MM.1S (cell line): Measurements from ENCODE around the gene LARGE2.

ENCODE experiments used
- DNase-seq: peaks from one replicate; pipeline ENCODE4 v3.0.0-alpha.2; 2015
- H2AFZ ChIP-seq: fragments of 300-600 bp; sonication (generic); 2 replicates; pipeline ENCODE4 v1.6.0; 2016; ENCODE audit warnings: antibody characterized with exemption, low read length
- H3F3A ChIP-seq: fragments of 300-600 bp; sonication (generic); 2 replicates; pipeline ENCODE4 v1.6.1; 2016; ENCODE audit warnings: mild to moderate bottlenecking, antibody characterized with exemption, low read length, moderate library complexity, mixed read lengths; ENCODE audit not compliant: insufficient read depth
- H3K27ac ChIP-seq: fragments of 300-600 bp; sonication (generic); 2 replicates; pipeline ENCODE4 v1.5.1; 2016; ENCODE audit warnings: mild to moderate bottlenecking, low read length
- H3K27me3 ChIP-seq: fragments of 300-600 bp; sonication (generic); replicated peaks from 2 replicates; pipeline ENCODE4 v1.6.0; 2016; ENCODE audit warnings: low read length; ENCODE audit not compliant: insufficient read depth
- H3K36me3 ChIP-seq: fragments of 300-600 bp; sonication (generic); replicated peaks from 2 replicates; pipeline ENCODE4 v1.6.1; 2016; ENCODE audit warnings: mild to moderate bottlenecking, low read length, mixed read lengths; ENCODE audit not compliant: insufficient read depth
- H3K4me1 ChIP-seq: fragments of 300-600 bp; sonication (generic); 2 replicates; pipeline ENCODE4 v1.6.1; 2016; ENCODE audit warnings: low read length, mixed read lengths
- H3K4me2 ChIP-seq: fragments of 300-600 bp; sonication (generic); 2 replicates; pipeline ENCODE4 v1.6.0; 2016; ENCODE audit warnings: low read depth, low read length
- H3K4me3 ChIP-seq: fragments of 300-600 bp; sonication (generic); 2 replicates; pipeline ENCODE4 v1.5.1; 2016; ENCODE audit warnings: low read length, mixed read lengths
- H3K79me2 ChIP-seq: fragments of 300-600 bp; sonication (generic); 2 replicates; pipeline ENCODE4 v1.6.1; 2016; ENCODE audit warnings: mixed run types, low read length, mixed read lengths
- H3K9ac ChIP-seq: fragments of 300-600 bp; sonication (generic); 2 replicates; pipeline ENCODE4 v1.6.1; 2016; ENCODE audit warnings: low read length, mixed read lengths
- H3K9me2 ChIP-seq: fragments of 300-600 bp; sonication (generic); replicated peaks from 2 replicates; pipeline ENCODE4 v1.6.1; 2016; ENCODE audit warnings: mild to moderate bottlenecking, low read length, mixed read lengths; ENCODE audit not compliant: insufficient read depth
- H3K9me3 ChIP-seq: fragments of 300-600 bp; sonication (generic); replicated peaks from 2 replicates; pipeline ENCODE4 v1.6.1; 2016; ENCODE audit warnings: mild to moderate bottlenecking, low read length, mixed read lengths; ENCODE audit not compliant: insufficient read depth
- H4K20me1 ChIP-seq: fragments of 300-600 bp; sonication (generic); 2 replicates; pipeline ENCODE4 v1.6.1; 2016; ENCODE audit warnings: mild to moderate bottlenecking, low read length, moderate library complexity, mixed read lengths; ENCODE audit not compliant: insufficient read depth
- CTCF ChIP-seq: fragments of 300-600 bp; sonication (generic); IDR thresholded peaks from 2 replicates; pipeline ENCODE4 v1.5.1; 2016; ENCODE audit warnings: antibody characterized with exemption, low read length, mixed read lengths
- EZH2 ChIP-seq: fragments of 300-600 bp; sonication (generic); optimal IDR thresholded peaks from 2 replicates; pipeline ENCODE3; 2017; ENCODE audit warnings: low read depth, mild to moderate bottlenecking, antibody characterized with exemption, low read length, mixed read lengths
- EZH2phosphoT487 ChIP-seq: fragments of 300-600 bp; sonication (generic); IDR thresholded peaks from 2 replicates; pipeline ENCODE4 v1.6.1; 2018; ENCODE audit warnings: antibody characterized with exemption, low read length

LARGE2 gene

DNA sequence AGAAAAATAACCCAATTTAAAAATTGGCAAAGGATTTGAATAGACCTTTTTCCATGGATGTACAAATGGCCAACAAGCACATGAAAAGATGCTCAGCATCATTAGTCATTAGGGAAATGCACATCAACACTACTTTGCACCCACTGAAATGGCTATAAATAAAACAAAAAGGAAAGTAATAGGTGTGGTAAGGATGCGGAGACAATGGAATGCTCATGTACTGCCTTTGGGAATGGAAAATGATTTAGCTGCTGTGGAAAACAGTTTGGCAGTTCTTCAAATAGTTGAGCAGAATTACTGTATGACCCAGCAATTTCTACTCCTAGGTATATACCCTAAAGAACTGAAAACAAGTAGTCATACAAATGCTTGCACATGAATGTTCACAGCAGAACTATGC, 37.4 kb downstream of the LARGE2 start:
- Histone ChIP-seq H3K4me1 (no peaks in the 10 kb centered on the region), H2AFZ (no peak overlapping the region), H3K27me3 (no peaks in the 10 kb centered on the region), H3K9ac (no peak overlapping the region), H3F3A (no peaks in the 10 kb centered on the region), H4K20me1 (no peaks in the 10 kb centered on the region), H3K27ac (no peak overlapping the region), H3K4me3 (no peak overlapping the region), H3K79me2 (no peaks in the 10 kb centered on the region), H3K4me2 (no peak overlapping the region), H3K9me3 (no peaks in the 10 kb centered on the region), H3K9me2 (no peaks in the 10 kb centered on the region), H3K36me3 (0 out of 2 replicates have a peak, but pooled peaks cover 3% of the 10 kb centered on the region)
- TF ChIP-seq EZH2 (no peak), EZH2phosphoT487 (no peak), CTCF (no peak)
- no peak for DNase-seq

DNA sequence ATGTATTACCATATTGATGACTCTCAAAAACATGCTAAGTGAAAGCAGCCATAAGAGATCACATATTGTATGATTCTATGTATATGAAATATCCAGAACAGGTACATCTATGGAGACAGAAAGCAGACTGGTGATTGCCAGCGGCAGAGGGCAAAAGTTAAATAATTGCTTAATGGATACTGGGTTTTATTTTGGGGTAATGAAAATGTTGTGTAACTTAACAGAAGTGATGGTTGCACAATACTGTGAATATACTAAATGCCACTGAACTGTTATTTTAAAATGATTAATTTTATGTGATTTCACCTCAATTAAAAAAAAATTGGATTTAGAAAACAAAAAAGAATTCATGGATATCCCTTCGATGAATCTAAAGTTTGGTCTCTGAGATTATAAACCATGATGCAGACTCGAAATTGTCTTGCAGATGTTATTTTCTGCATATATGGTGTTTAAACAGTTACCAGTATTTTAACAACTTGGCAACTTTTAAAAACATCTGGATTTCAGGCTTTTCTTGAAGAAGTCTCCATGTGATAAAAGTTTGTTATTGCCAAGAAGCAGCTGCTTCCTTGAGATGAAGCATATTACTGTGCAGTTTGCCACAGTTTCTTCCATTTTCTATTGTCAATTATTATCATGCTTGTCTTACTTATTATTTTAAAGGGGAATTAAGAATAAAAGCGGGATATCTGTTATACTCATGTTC, 38.1 kb downstream of the LARGE2 start:
- Histone ChIP-seq H3K4me2 (no peak overlapping the region), H3K9me3 (no peaks in the 10 kb centered on the region), H2AFZ (no peak overlapping the region)

GRCh38 chr11:45961751-45962240, 39.3 kb downstream of the LARGE2 start:
- H3K27me3 ChIP-seq = no peaks in the 10 kb centered on the region
- TF ChIP-seq CTCF (no peak), EZH2 (no peak), EZH2phosphoT487 (no peak)
- no peak overlapping the region for H3K4me2 ChIP-seq
- H3K9me2 ChIP-seq = no peaks in the 10 kb centered on the region
- no peak for DNase-seq
- H3K79me2 ChIP-seq = no peaks in the 10 kb centered on the region
- no peaks in the 10 kb centered on the region for H4K20me1 ChIP-seq
- H3K4me1 ChIP-seq = no peaks in the 10 kb centered on the region
- no peak overlapping the region for H2AFZ ChIP-seq
- H3K9me3 ChIP-seq = no peaks in the 10 kb centered on the region
- no peaks in the 10 kb centered on the region for H3F3A ChIP-seq
- H3K36me3 ChIP-seq = 0 out of 2 replicates have a peak, but pooled peaks cover 3% of the 10 kb centered on the region
- no peak overlapping the region for H3K4me3 ChIP-seq
- no peak overlapping the region for H3K9ac ChIP-seq
- H3K27ac ChIP-seq = no peak overlapping the region

More for the DNA sequence above, 38.1 kb downstream of the LARGE2 start:
- no peaks in the 10 kb centered on the region for H4K20me1 ChIP-seq
- H3K4me1 ChIP-seq = no peaks in the 10 kb centered on the region
- no peak overlapping the region for H3K27ac ChIP-seq
- no peak for DNase-seq
- no peak overlapping the region for H3K4me3 ChIP-seq
- TF ChIP-seq EZH2phosphoT487 = no peak
- TF ChIP-seq CTCF = no peak
- TF ChIP-seq EZH2 = no peak
- no peak overlapping the region for H3K9ac ChIP-seq
- H3K27me3 ChIP-seq = no peaks in the 10 kb centered on the region
- no peaks in the 10 kb centered on the region for H3K9me2 ChIP-seq
- no peaks in the 10 kb centered on the region for H3F3A ChIP-seq
- H3K36me3 ChIP-seq = 0 out of 2 replicates have a peak, but pooled peaks cover 3% of the 10 kb centered on the region
- H3K79me2 ChIP-seq = no peaks in the 10 kb centered on the region
